OCI-LY3 (cell line): ENCODE data around the gene P2RY8.
"Not testable (repeated sequence)": the region's sequence is repeated elsewhere in the genome, so short reads cannot be mapped to it uniquely, and the experiment has no call there.

Experiments used
- H2AFZ ChIP-seq: fragments of 200-600, 300-600 bp; shearing (Covaris generic); 2 replicates; pipeline ENCODE4 v1.6.0; 2014; ENCODE audit warnings: antibody characterized with exemption, low read depth, low read length
- H3K27ac ChIP-seq: fragments of 200-600, 300-600 bp; sonication (generic); 2 replicates; pipeline ENCODE4 v1.5.1; 2014; ENCODE audit warnings: mild to moderate bottlenecking, low read length, moderate library complexity, mixed read lengths
- H3K27me3 ChIP-seq: fragments of 200-600, 300-600 bp; sonication (generic); 2 replicates; pipeline ENCODE4 v1.6.1; 2014; ENCODE audit warnings: low read depth, low read length, mixed read lengths
- H3K36me3 ChIP-seq: fragments of 200-600, 300-600 bp; sonication (generic); replicated peaks from 2 replicates; pipeline ENCODE3; 2014; ENCODE audit warnings: low read depth, low read length, mixed read lengths
- H3K4me1 ChIP-seq: fragments of 300-600, 200-600 bp; sonication (generic); 2 replicates; pipeline ENCODE4 v1.6.1; 2014; ENCODE audit warnings: low read length, mixed read lengths
- H3K4me2 ChIP-seq: fragments of 200-600, 300-600 bp; sonication (generic); 2 replicates; pipeline ENCODE4 v1.6.1; 2014; ENCODE audit warnings: low read length, mixed read lengths
- H3K4me3 ChIP-seq: fragments of 300-600, 200-600 bp; sonication (generic); 2 replicates; pipeline ENCODE4 v1.5.1; 2014; ENCODE audit warnings: antibody characterized with exemption, mild to moderate bottlenecking, low read length, moderate library complexity
- H3K79me2 ChIP-seq: fragments of 300-600, 200-600 bp; shearing (Covaris generic); 2 replicates; pipeline ENCODE4 v1.6.1; 2014; ENCODE audit warnings: mild to moderate bottlenecking, low read length, mixed read lengths
- H3K9ac ChIP-seq: fragments of 300-600, 200-600 bp; shearing (Covaris generic); 2 replicates; pipeline ENCODE4 v1.6.0; 2014; ENCODE audit warnings: mild to moderate bottlenecking, low read length, moderate library complexity
- H3K9me3 ChIP-seq: fragments of 200-600, 300-600 bp; shearing (Covaris generic); 2 replicates; pipeline ENCODE4 v1.6.1; 2014; ENCODE audit warnings: low read length, mixed read lengths; ENCODE audit not compliant: insufficient read depth
- H4K20me1 ChIP-seq: fragments of 200-600, 300-600 bp; sonication (generic); 2 replicates; pipeline ENCODE4 v1.6.1; 2016; ENCODE audit warnings: low read length, mixed read lengths; ENCODE audit not compliant: insufficient read depth
- EZH2phosphoT487 ChIP-seq: fragments of 200-600 bp; shearing (Covaris generic); IDR thresholded peaks from 2 replicates; pipeline ENCODE4 v1.6.1; 2018; ENCODE audit warnings: antibody characterized with exemption, mixed run types, low read depth
- TF ChIP-seq, protein P1 (sequence below): fragments of 200-600, 300-600 bp; sonication (generic); IDR thresholded peaks from 2 replicates; pipeline ENCODE4 v1.5.1; 2014; ENCODE audit warnings: antibody characterized with exemption, low read length, low read depth

The P2RY8 gene

DNA sequence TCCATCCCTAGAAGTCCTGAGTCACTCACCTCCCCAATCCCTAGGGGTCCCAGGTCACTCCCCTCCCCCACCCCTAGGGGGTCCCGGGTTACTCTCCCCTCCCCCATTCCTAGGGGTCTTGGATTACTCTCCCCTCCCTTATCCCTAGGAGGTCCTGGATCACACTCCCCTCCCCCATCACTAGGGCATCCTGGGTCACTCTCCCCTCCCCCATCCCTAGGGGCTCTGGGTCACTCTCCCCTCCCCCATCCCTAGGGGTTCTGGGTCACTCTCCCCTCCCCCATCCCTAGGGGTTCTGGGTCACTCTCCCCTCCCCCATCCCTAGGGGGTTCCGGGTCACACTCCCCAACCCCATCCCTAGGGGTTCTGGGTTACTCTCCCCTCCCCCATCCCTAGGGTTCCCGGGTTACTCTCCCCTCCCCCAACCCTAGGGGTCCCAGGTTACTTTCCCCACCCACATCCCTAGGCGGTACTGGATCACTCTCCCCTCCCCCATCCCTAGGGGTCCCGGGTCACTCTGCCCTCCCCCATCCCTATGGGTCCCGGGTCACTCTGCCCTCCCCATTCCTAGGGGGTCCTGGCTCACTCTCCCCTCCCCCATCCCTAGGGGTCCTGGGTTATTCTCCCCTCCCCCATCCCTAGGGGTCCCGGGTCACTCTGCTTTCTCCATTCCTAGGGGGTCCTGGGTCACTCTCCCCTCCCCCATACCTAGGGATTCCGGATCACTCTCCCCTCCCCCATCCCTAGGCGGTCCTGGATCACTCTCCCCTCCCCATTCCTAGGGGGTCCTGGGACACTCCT, 86.4 kb downstream of the P2RY8 start:
- peaks cover 19% of the 10 kb centered on the region for H3K4me1 ChIP-seq
- H3K79me2 ChIP-seq: peaks cover 70% of the 10 kb centered on the region
- H3K36me3 ChIP-seq: peaks cover 36% of the 10 kb centered on the region
- no peak for TF ChIP-seq EZH2phosphoT487
- TF ChIP-seq, protein P1, sequence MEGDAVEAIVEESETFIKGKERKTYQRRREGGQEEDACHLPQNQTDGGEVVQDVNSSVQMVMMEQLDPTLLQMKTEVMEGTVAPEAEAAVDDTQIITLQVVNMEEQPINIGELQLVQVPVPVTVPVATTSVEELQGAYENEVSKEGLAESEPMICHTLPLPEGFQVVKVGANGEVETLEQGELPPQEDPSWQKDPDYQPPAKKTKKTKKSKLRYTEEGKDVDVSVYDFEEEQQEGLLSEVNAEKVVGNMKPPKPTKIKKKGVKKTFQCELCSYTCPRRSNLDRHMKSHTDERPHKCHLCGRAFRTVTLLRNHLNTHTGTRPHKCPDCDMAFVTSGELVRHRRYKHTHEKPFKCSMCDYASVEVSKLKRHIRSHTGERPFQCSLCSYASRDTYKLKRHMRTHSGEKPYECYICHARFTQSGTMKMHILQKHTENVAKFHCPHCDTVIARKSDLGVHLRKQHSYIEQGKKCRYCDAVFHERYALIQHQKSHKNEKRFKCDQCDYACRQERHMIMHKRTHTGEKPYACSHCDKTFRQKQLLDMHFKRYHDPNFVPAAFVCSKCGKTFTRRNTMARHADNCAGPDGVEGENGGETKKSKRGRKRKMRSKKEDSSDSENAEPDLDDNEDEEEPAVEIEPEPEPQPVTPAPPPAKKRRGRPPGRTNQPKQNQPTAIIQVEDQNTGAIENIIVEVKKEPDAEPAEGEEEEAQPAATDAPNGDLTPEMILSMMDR: no peak
- H3K9me3 ChIP-seq: peaks cover 5% of the 10 kb centered on the region
- no peak overlapping the region for H2AFZ ChIP-seq
- peak overlapping the region; percentile 94 for H3K4me3 ChIP-seq
- H3K27ac ChIP-seq: no peak overlapping the region
- H3K9ac ChIP-seq: no peak overlapping the region
- peak overlapping the region; percentile 74 for H3K4me2 ChIP-seq
- 0 out of 2 replicates have a peak, but pooled peaks cover 5% of the 10 kb centered on the region for H3K27me3 ChIP-seq
- H4K20me1 ChIP-seq: peaks cover 27% of the 10 kb centered on the region

DNA sequence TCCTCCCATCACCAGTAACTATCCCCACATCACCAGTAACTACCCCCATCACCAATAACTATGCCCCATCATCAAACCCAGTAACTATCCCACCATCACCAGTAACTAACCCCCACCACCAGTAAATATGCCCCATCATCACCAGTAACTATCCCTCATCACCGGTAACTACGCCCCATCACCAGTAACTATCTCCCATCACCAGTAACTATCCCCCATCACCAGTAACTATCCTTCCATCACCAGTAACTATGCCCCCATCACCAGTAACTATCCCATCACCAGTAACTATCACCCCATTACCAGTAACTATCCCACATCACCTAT, 87.2 kb downstream of the P2RY8 start:
- Histone ChIP-seq H4K20me1 (peaks cover 33% of the 10 kb centered on the region), H3K4me1 (peaks cover 16% of the 10 kb centered on the region), H3K27me3 (no peaks in the 10 kb centered on the region), H3K36me3 (peaks cover 44% of the 10 kb centered on the region), H2AFZ (no peak overlapping the region), H3K79me2 (peaks cover 78% of the 10 kb centered on the region), H3K9ac (no peak overlapping the region), H3K4me3 (no peak overlapping the region), H3K27ac (no peak overlapping the region), H3K9me3 (peaks cover 5% of the 10 kb centered on the region), H3K4me2 (no peak overlapping the region)
- TF ChIP-seq EZH2phosphoT487: no peak
- TF ChIP-seq, protein P1: no peak

DNA sequence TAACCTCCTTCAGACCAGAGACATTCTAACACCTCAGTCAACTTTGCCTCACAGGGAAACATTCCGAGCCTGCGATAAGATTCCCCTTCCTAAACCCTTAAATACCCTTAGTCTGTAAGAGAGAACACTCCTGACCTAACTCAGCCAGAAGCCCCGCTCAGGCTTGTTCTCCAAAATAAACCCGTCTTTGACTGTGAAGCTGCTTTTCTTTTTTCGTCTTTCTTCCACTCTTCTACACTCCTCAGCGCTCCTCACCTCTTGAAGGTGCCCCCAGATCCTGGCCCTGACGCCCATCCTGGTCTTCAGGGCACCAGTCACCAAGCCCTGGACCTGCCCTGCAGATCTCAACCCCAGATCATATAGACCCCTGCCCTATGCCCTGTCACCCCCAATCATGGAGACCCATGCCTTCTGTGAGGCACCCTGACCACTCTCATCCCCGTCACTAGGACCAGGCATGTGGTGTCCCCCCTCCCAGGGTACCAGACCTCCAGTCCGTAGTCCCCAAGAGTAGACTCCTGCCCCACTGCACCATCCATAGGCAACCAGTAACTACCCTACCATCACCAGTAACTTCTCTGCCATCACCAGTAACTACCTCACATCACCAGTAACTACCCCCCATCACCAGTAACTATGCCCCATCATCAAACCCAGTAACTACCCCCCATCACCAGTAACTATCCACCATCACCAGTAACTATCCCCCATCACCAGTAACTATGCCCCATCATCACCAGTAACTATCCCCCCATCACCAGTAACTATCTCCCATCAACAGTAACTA, 87.8 kb downstream of the P2RY8 start:
- H4K20me1 ChIP-seq: peaks cover 38% of the 10 kb centered on the region
- H3K4me2 ChIP-seq: no peak overlapping the region
- H3K79me2 ChIP-seq: peaks cover 84% of the 10 kb centered on the region
- H3K9ac ChIP-seq: no peak overlapping the region
- no peak overlapping the region for H3K4me3 ChIP-seq
- no peak for TF ChIP-seq EZH2phosphoT487
- TF ChIP-seq, protein P1: no peak
- H3K9me3 ChIP-seq: peaks cover 5% of the 10 kb centered on the region
- no peak overlapping the region for H3K27ac ChIP-seq
- no peak overlapping the region for H2AFZ ChIP-seq
- H3K4me1 ChIP-seq: peaks cover 11% of the 10 kb centered on the region
- peaks cover 49% of the 10 kb centered on the region for H3K36me3 ChIP-seq
- no peaks in the 10 kb centered on the region for H3K27me3 ChIP-seq

DNA sequence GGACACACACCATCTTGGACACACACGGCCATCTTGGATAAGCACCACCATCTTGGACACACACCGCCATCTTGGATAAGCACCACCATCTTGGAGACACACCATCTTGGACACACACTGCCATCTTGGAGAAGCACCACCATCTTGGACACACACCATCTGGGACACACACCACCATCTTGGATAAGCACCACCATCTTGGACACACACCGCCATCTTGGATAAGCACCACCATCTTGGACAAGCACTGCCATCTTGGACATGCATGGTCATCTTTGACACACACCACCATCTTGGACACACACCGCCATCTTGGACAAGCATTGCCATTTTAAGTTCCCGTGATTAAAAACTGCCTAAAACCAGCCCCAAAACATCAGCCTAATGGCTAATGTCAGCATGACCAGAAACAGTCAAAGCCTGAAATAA, 88.4 kb downstream of the P2RY8 start:
- not testable (repeated sequence) for H2AFZ ChIP-seq, H3K4me2 ChIP-seq, H3K4me3 ChIP-seq, H3K9me3 ChIP-seq, H3K27me3 ChIP-seq, H3K27ac ChIP-seq, H3K9ac ChIP-seq
- H4K20me1 ChIP-seq: peaks cover 38% of the 10 kb centered on the region
- peaks cover 90% of the 10 kb centered on the region for H3K79me2 ChIP-seq
- peaks cover 11% of the 10 kb centered on the region for H3K4me1 ChIP-seq
- peaks cover 54% of the 10 kb centered on the region for H3K36me3 ChIP-seq

DNA sequence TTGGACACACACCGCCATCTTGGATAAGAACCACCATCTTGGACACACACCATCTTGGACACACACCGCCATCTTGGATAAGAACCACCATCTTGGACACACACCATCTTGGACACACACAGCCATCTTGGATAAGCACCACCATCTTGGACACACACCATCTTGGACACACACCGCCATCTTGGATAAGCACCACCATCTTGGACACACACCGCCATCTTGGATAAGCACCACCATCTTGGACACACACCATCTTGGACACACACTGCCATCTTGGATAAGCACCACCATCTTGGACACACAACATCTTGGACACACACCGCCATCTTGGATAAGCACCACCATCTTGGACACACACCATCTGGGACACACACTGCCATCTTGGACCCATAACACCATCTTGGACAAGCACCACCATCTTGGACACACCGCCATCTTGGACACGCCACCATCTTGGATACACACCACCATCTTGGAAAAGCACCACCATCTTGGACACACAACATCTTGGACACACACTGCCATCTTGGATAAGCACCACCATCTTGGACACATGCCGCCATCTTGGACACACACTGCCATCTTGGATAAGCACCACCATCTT, 88.9 kb downstream of the P2RY8 start:
- H3K79me2 ChIP-seq: peaks cover 95% of the 10 kb centered on the region
- H3K4me1 ChIP-seq: peaks cover 11% of the 10 kb centered on the region

DNA sequence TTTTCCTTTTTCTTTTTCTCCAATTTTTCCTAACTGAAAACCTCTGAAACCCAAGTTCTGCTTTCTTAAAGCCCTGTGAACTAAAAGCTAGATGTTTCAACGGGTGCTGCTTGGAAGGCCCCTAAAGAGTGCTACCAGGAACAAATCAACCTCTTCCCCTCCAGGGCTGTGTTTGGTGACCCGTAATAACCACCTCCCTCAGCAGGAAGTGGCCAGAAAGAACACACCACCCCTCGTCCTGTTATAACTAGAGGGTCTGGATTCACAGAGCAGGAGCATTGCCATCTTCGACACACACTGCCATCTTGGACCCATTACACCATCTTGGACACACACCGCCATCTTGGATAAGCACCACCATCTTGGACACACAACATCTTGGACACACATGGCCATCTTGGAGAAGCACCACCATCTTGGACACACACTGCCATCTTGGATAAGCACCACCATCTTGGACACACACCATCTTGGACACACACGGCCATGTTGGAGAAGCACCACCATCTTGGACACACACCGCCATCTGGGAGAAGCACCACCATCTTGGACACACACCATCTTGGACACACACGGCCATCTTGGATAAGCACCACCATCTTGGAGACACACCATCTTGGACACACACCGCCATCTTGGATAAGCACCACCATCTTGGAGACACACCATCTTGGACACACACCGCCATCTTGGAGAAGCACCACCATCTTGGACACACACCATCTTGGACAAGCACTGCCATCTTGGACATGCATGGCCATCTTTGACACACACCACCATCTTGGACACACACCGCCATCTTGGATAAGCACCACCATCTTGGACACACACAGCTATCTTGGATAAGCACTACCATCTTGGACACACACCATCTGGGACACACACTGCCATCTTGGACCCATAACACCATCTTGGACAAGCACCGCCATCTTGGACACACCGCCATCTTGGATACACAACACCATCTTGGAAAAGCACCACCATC, 89.7 kb downstream of the P2RY8 start:
- H3K4me3 ChIP-seq, H3K9me3 ChIP-seq, H2AFZ ChIP-seq, H3K27ac ChIP-seq, H3K27me3 ChIP-seq, H3K9ac ChIP-seq, H3K4me2 ChIP-seq: not testable (repeated sequence)
- peaks cover 98% of the 10 kb centered on the region for H3K79me2 ChIP-seq
- H3K36me3 ChIP-seq: peaks cover 64% of the 10 kb centered on the region
- H4K20me1 ChIP-seq: peaks cover 44% of the 10 kb centered on the region
- peaks cover 11% of the 10 kb centered on the region for H3K4me1 ChIP-seq

More for the DNA sequence above, 88.9 kb downstream of the P2RY8 start:
- H4K20me1 ChIP-seq: peaks cover 38% of the 10 kb centered on the region
- not testable (repeated sequence) for H3K27ac ChIP-seq, H3K4me2 ChIP-seq, H3K9ac ChIP-seq, H2AFZ ChIP-seq, H3K9me3 ChIP-seq, H3K27me3 ChIP-seq, H3K4me3 ChIP-seq
- peaks cover 58% of the 10 kb centered on the region for H3K36me3 ChIP-seq
